ENCODE measurements around the gene EEFSEC. TPM values are rescaled to one million over a fixed set of nuclear protein-coding genes. Genes with fewer than 3 reads are reported as not detected.

The EEFSEC gene
- total and polyA plus RNA-seq, 4 donors, result 9.8 to 20.1 (median 11.6) TPM

- Histone ChIP-seq H3K36me3 (ENCODE audit: control insufficient read depth in 4 of 4, insufficient read depth in 4 of 4, low read length in 4 of 4) (no peaks in the 10 kb centered on the region), H3K4me3 (no peak overlapping the region), H3K27me3 (ENCODE audit: control insufficient read depth in 3 of 3, insufficient read depth in 3 of 3, low read length in 2 of 3) (peaks cover 0 to 3% (median 0%) of the 10 kb centered on the region in 3 donors), H3K27ac (ENCODE audit: low read depth in 1 of 2, low read length in 1 of 2) (no peak overlapping the region), H3K9ac (ENCODE audit: insufficient read depth in 1 of 2, low read length in 2 of 2) (no peak overlapping the region), H3K9me3 (ENCODE audit: control insufficient read depth in 4 of 4, insufficient read depth in 3 of 4, low read length in 3 of 4) (peaks cover 0 to 10% (median 4%) of the 10 kb centered on the region in 4 donors), H3K4me1 (ENCODE audit: control insufficient read depth in 5 of 5, insufficient read depth in 5 of 5, low read length in 5 of 5) (peaks cover 0 to 2% (median 0%) of the 10 kb centered on the region in 5 donors)
- no peak for TF ChIP-seq CTCF (IDR thresholded peaks at IDR 0.05; ENCODE audit: control extremely low read depth, extremely low read depth)
- ATAC-seq (ENCODE audit: insufficient read depth, low FRiP score) (no peak), DNase-seq (no peak)
- 92 to 93% methylated on average over 3 of the region's 3 CpGs for WGBS, 2 donors
Observed at GRCh38 chr3:128422762-128423524, 269.7 kb downstream of the EEFSEC start.

- no peak for ATAC-seq (ENCODE audit: insufficient read depth, low FRiP score)
- no peak for DNase-seq
- H3K9me3 ChIP-seq (ENCODE audit: control insufficient read depth in 4 of 4, insufficient read depth in 3 of 4, low read length in 3 of 4), result peaks cover 0 to 7% (median 3%) of the 10 kb centered on the region in 4 donors
- no peak overlapping the region for H3K27ac ChIP-seq (ENCODE audit: low read depth in 1 of 2, low read length in 1 of 2)
- no peak for TF ChIP-seq CTCF (IDR thresholded peaks at IDR 0.05; ENCODE audit: control extremely low read depth, extremely low read depth)
- whole genome bisulfite sequencing, 2 donors, result 88 to 90% methylated on average over 7 of the region's 7 CpGs
- H3K4me1 ChIP-seq (ENCODE audit: control insufficient read depth in 5 of 5, insufficient read depth in 5 of 5, low read length in 5 of 5), result peaks cover 0 to 2% (median 0%) of the 10 kb centered on the region in 5 donors
- no peaks in the 10 kb centered on the region for H3K36me3 ChIP-seq (ENCODE audit: control insufficient read depth in 4 of 4, insufficient read depth in 4 of 4, low read length in 4 of 4)
- H3K9ac ChIP-seq (ENCODE audit: insufficient read depth in 1 of 2, low read length in 2 of 2), result no peak overlapping the region
- no peak overlapping the region for H3K4me3 ChIP-seq
- H3K27me3 ChIP-seq (ENCODE audit: control insufficient read depth in 3 of 3, insufficient read depth in 3 of 3, low read length in 2 of 3), result peaks cover 0 to 3% (median 0%) of the 10 kb centered on the region in 3 donors
Observed at GRCh38 chr3:128423525-128424147, 270.4 kb downstream of the EEFSEC start.

- no peak for TF ChIP-seq CTCF (IDR thresholded peaks at IDR 0.05; ENCODE audit: control extremely low read depth, extremely low read depth)
- H3K36me3 ChIP-seq (ENCODE audit: control insufficient read depth in 4 of 4, insufficient read depth in 4 of 4, low read length in 4 of 4), result no peaks in the 10 kb centered on the region
- no peak overlapping the region for H3K9ac ChIP-seq (ENCODE audit: insufficient read depth in 1 of 2, low read length in 2 of 2)
- ATAC-seq (ENCODE audit: insufficient read depth, low FRiP score) (no peak), DNase-seq (no peak)
- H3K9me3 ChIP-seq (ENCODE audit: control insufficient read depth in 4 of 4, insufficient read depth in 3 of 4, low read length in 3 of 4), result peaks cover 0 to under 1% (median 0%) of the 10 kb centered on the region in 4 donors
- peaks cover 0 to 2% (median 0%) of the 10 kb centered on the region in 5 donors for H3K4me1 ChIP-seq (ENCODE audit: control insufficient read depth in 5 of 5, insufficient read depth in 5 of 5, low read length in 5 of 5)
- H3K27me3 ChIP-seq (ENCODE audit: control insufficient read depth in 3 of 3, insufficient read depth in 3 of 3, low read length in 2 of 3), result peaks cover 0 to 3% (median 0%) of the 10 kb centered on the region in 3 donors
- H3K27ac ChIP-seq (ENCODE audit: low read depth in 1 of 2, low read length in 1 of 2), result no peak overlapping the region
- no peak overlapping the region for H3K4me3 ChIP-seq
- WGBS, 2 donors, result 87 to 90% methylated on average over 14 of the region's 14 CpGs
Observed at GRCh38 chr3:128424508-128425069, 271.3 kb downstream of the EEFSEC start.

Measured in lung (tissue), 12 donors.